Activated CD4-positive, alpha-beta memory T cell treated with anti-CD3 and anti-CD28 coated beads for 36 hours (primary cell): Measurements from ENCODE around the gene GLP1R. TPM values are rescaled to one million over a fixed set of nuclear protein-coding genes. Genes with fewer than 3 reads are reported as not detected.
"Not testable (repeated sequence)": the region's sequence is repeated elsewhere in the genome, so short reads cannot be mapped to it uniquely, and the experiment has no call there.

ENCODE experiments used
- CTCF ChIA-PET: fragments of 350-600 bp; sonication (Branson Sonifier 250); formaldehyde crosslinking; loops from one replicate; lab custom pipeline; 2021; ENCODE audit warnings: antibody characterized with exemption, inconsistent platforms; lab: Charles Lee
- POLR2A ChIA-PET: fragments of 350-600 bp; sonication (Branson Sonifier 250); formaldehyde crosslinking; loops from one replicate; lab custom pipeline; 2021; ENCODE audit warnings: antibody characterized with exemption; lab: Charles Lee
- DNase-seq: peaks from one replicate; pipeline ENCODE4 v3.0.0-alpha.2; 2020
- H3K27ac Mint-ChIP-seq: one replicate; pipeline ENCODE4 v1.8.0; 2021; ENCODE audit warnings: mixed read lengths
- H3K27me3 Mint-ChIP-seq: one replicate; pipeline ENCODE4 v1.8.0; 2021; ENCODE audit warnings: mixed read lengths
- H3K36me3 Mint-ChIP-seq: one replicate; pipeline ENCODE4 v1.8.0; 2021; ENCODE audit warnings: mixed read lengths
- H3K4me1 Mint-ChIP-seq: one replicate; pipeline ENCODE4 v1.8.0; 2021; ENCODE audit warnings: low read depth, mixed read lengths
- H3K4me3 Mint-ChIP-seq: one replicate; pipeline ENCODE4 v1.8.0; 2021; ENCODE audit warnings: mild to moderate bottlenecking, mixed read lengths
- H3K9me3 Mint-ChIP-seq: one replicate; pipeline ENCODE4 v1.8.0; 2021; ENCODE audit warnings: mixed read lengths
- intact Hi-C: fragments of 100-400 bp; cut with micrococcal nuclease; formaldehyde crosslinking; loops from one replicate; pipeline ENCODE4 v1.15.1; 2023
- total RNA-seq, 2 experiments: library from RNA; stranded (reverse); gene quantifications; one replicate each; pipeline ENCODE4 v1.2.3, GENCODE V29; 2021

Gene GLP1R
- total RNA-seq, 2 experiments from 2014 or later, result 0.07 TPM; not detected in 1

DNA sequence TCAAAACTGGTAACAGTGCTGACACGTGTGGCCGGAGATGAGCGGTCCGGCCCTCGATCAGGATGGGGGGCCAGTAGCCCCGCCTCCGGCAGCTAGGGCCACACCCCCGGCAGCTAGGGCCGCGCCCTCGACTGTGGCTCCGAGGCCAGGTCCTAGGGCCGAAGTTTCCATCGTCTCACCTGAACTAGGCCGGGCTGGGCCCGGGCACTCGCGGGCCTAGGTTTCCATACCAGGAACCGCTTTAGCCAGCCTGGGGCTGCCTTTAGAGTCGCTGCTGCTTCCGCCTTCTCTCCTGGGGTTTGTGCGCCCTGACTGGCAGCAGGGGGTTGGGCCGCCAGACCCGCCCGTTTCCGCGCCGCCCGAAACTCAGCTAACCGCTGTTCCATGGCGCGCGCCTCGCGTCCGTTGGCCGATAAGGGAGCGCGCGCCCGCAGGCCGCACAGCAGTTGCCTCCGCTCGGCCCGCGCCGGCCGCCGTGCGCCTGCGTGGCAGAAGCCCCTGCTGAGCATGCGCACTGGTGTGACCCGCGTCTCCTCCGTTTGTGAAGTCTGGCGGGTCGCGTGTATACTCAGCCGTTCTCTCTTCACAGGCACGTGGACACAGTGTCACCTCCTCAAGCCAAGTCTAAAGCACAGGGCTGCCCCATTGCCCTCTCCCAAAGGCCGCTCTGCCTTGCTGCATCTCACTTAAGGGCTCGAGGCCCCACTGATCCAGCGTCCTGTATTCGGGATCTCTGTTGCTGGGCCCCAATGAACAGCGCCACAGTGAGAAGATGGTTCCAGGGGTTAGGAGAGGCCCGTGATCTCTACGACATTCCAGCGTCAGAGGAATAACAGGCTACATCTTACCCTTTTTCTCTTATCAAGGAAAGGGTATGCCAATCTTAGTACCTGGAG, 66.4 kb downstream of the GLP1R start, which contains the start of gene SAYSD1:
TSS of gene SAYSD1 (minus strand) at position 483 of the 896 bp plus-strand sequence. CDS start at position 386, 97 bp downstream.
- Mint-ChIP-seq H3K27me3 (no peaks in the 10 kb centered on the region), H3K4me1 (peaks cover 56% of the 10 kb centered on the region), H3K4me3 (peak within 1 kb of the TSS; percentile 95), H3K36me3 (peaks cover 4% of the 10 kb centered on the region), H3K9me3 (no peaks in the 10 kb centered on the region), H3K27ac (peak within 1 kb of the TSS; percentile 96)
- CTCF ChIA-PET, result interaction anchor here (0.8 to 1.7 kb wide), 5 partner anchors 9 to 243 kb away, joined by 3 to 6 read pairs (median 4); no protein-coding TSS in a partner anchor
- POLR2A ChIA-PET, result interaction anchor here (0.7 to 1.5 kb wide), 3 partner anchors 27 to 114 kb away, joined by 3 to 5 read pairs (median 4); partner anchors contain the start of gene KCNK5
- peak; percentile 95 for DNase-seq
- intact Hi-C loops, result loop anchor here (1.0 to 10.0 kb wide), 7 partner anchors 29 to 1958 kb away; partner anchors contain the start of genes GLO1, KCNK5, NFYA and OARD1

DNA sequence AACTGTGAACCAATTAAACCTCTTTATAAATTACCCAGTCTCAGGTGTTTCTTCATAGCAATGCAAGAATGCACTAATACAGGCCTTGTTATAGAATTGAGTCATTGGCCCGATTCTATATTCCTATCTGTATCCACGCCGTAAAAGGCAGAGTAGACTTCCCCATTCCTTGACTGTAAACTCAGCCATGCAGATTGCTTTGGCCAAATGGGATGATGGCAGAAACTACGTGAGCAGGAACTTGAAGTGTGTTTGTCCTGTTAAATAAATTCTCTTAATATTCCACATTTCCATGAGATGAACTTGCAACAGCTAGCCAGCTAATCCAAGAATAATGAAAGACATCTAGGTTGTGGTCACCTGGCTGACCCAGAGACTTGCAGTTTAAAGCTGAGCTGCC, 70.3 kb downstream of the GLP1R start:
- no peak overlapping the region for H3K27ac Mint-ChIP-seq
- no peak for DNase-seq
- H3K9me3 Mint-ChIP-seq, result no peaks in the 10 kb centered on the region
- no peaks in the 10 kb centered on the region for H3K36me3 Mint-ChIP-seq
- H3K4me1 Mint-ChIP-seq, result peaks cover 17% of the 10 kb centered on the region
- intact Hi-C loops, result loop anchor here (10.0 kb wide), 1 partner anchor 244 kb away; no protein-coding TSS in a partner anchor
- CTCF ChIA-PET, result interaction anchor here (0.7 kb wide), 1 partner anchor 88 kb away, joined by 3 read pairs; no protein-coding TSS in a partner anchor
- H3K27me3 Mint-ChIP-seq, result no peaks in the 10 kb centered on the region
- no peak overlapping the region for H3K4me3 Mint-ChIP-seq
- POLR2A ChIA-PET, result no interaction called here

DNA sequence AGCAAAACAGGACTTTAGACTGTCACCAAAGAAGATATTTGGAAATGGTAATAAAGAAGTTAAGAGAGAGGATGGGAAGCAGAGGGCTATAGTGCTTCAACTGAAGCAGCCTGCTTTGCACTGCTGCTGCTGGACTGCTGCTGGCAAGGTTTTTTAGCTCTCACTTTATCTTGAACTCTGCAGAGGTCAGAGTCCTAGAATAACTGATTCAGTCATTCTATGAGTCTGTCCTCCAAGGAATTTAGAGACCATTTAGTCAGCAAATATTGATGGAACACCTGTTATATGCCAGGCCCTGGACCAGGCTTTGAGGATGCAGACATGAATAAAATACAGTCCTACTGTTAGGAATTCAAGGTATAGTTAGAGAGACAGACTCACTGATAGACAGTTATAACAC, 75.5 kb downstream of the GLP1R start:
- Mint-ChIP-seq H3K4me3 (no peak overlapping the region), H3K4me1 (no peaks in the 10 kb centered on the region), H3K36me3 (no peaks in the 10 kb centered on the region), H3K27ac (no peak overlapping the region), H3K27me3 (peaks cover 2% of the 10 kb centered on the region), H3K9me3 (no peaks in the 10 kb centered on the region)
- ChIA-PET CTCF (interaction anchor here (0.6 to 0.7 kb wide), 2 partner anchors 9 to 49 kb away, joined by 3 read pairs; partner anchors contain the start of gene SAYSD1), POLR2A (no interaction called here)
- intact Hi-C loops, result no loop called here
- DNase-seq, result no peak

GRCh38 chr6:39128106-39128505, 79.5 kb downstream of the GLP1R start:
- H3K4me3 Mint-ChIP-seq, result no peak overlapping the region
- peaks cover 4% of the 10 kb centered on the region for H3K27me3 Mint-ChIP-seq
- POLR2A ChIA-PET, result no interaction called here
- intact Hi-C loops, result no loop called here
- no peaks in the 10 kb centered on the region for H3K9me3 Mint-ChIP-seq
- CTCF ChIA-PET, result no interaction called here
- DNase-seq, result no peak
- no peaks in the 10 kb centered on the region for H3K4me1 Mint-ChIP-seq
- H3K36me3 Mint-ChIP-seq, result no peaks in the 10 kb centered on the region
- H3K27ac Mint-ChIP-seq, result no peak overlapping the region

DNA sequence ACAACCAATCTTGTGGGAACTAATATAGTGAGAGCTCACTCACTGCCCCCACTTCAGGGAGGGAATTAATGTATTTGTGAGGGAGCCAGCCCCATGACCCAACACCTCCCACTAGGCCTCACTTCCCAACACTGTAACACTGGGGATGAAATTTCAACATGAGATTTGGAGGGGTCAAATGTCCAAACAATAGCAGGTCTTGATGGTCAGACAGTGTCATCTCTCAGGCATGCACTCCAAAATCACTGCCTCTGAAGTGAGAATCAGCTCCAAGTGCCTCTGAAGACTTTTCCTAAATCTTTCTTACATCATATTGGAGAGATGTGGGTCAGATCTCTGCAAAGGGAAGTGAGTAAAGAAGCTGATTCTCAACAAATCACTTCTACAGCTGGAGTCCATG, 80.3 kb downstream of the GLP1R start:
- CTCF ChIA-PET, result no interaction called here
- intact Hi-C loops, result no loop called here
- no peaks in the 10 kb centered on the region for H3K4me1 Mint-ChIP-seq
- DNase-seq, result no peak
- no peaks in the 10 kb centered on the region for H3K36me3 Mint-ChIP-seq
- no peak overlapping the region for H3K27ac Mint-ChIP-seq
- H3K4me3 Mint-ChIP-seq, result no peak overlapping the region
- no peaks in the 10 kb centered on the region for H3K9me3 Mint-ChIP-seq
- peaks cover 4% of the 10 kb centered on the region for H3K27me3 Mint-ChIP-seq
- POLR2A ChIA-PET, result no interaction called here

DNA sequence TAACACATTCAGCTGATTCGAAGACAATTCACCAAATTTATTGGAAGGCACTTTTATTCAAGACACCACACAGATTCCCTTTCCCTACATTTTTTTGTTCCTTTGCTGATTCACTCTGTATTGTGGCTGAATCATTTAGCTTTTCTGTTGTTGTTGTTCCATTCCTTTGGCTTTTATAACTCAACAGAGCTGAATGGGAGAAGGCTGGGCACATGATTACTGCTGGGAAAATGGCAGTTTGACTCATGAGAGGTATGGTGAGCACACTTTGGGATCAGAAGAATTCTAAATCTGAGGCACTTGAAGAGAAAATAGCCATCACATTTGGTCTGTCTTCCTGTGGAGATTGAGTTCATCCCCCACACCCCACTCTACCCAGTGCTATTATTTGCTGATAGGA, 82.1 kb downstream of the GLP1R start:
- POLR2A ChIA-PET, result no interaction called here
- CTCF ChIA-PET, result no interaction called here
- DNase-seq, result no peak

DNA sequence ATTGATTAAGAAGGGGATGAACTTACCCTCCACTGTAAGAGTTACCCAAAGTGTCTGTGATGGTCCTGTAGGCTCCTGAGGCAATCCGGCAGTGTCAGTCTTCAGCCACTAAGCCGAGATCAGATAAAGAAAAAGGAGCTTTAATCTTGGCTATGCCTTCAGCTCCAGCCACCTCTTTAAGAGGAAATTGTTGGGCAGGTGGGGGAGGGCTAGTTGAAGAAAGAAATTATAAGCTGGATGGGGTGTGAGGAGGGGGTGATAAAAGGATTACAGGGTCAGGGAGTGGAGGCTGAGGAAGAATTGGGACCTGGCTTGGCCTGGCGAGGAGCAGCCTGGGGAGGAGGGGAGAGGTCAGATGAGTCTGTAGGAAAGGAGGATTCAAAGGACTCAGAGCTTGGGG, 86.2 kb downstream of the GLP1R start:
- peaks cover 15% of the 10 kb centered on the region for H3K9me3 Mint-ChIP-seq
- H3K27ac Mint-ChIP-seq, CTCF ChIA-PET, H3K4me3 Mint-ChIP-seq, H3K4me1 Mint-ChIP-seq, DNase-seq, H3K36me3 Mint-ChIP-seq, intact Hi-C loops, POLR2A ChIA-PET: not testable (repeated sequence)
- peaks cover 11% of the 10 kb centered on the region for H3K27me3 Mint-ChIP-seq

More for the DNA sequence above, 82.1 kb downstream of the GLP1R start:
- Mint-ChIP-seq H3K27ac (no peak overlapping the region), H3K4me3 (no peak overlapping the region), H3K4me1 (no peaks in the 10 kb centered on the region), H3K36me3 (no peaks in the 10 kb centered on the region), H3K9me3 (no peaks in the 10 kb centered on the region), H3K27me3 (peaks cover 2% of the 10 kb centered on the region)
- intact Hi-C loops, result no loop called here

DNA sequence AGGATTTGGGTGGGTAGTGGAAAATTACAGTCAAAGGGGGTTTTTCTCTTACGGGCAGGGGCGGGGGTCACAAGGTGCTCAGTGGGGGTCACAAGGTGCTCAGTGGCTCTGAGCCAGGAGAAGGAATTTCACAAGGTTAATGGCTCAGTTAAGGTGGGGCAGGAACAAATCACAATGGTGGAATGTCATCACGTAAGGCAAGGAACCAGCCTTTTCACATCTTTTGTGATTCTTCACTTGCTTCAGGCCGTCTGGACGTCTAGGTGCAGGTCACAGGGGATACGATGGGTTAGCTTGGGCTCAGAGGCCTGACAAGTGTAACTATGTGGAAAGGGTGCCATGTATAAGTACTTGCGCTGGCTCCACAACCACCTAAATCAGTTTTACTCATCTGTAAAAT, 87.6 kb downstream of the GLP1R start:
- POLR2A ChIA-PET, H3K36me3 Mint-ChIP-seq, H3K4me1 Mint-ChIP-seq, intact Hi-C loops, DNase-seq, H3K4me3 Mint-ChIP-seq, H3K27ac Mint-ChIP-seq: not testable (repeated sequence)
- Mint-ChIP-seq H3K9me3 (peaks cover 15% of the 10 kb centered on the region), H3K27me3 (peaks cover 20% of the 10 kb centered on the region)
- CTCF ChIA-PET, result interaction anchor here (1.7 kb wide), 1 partner anchor 167 kb away, joined by 6 read pairs; no protein-coding TSS in a partner anchor

DNA sequence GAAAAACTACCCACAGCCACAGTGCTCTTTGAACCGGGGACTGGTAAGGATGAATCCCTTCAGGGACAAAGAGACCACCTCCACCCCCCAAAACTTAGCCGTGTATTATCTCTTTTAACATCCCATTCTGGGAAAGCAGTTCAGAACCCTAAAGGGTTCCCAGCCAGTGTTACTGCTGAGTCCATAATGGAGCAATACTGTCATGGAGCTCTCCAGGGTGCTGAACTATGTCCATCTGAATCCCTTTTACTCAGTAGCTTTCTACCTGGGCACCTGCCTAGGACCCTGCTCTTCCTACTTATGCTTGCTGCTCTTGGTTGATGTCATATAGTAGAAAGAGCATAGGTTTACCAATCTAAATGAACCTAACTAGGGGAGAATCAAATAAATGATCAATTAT, 88.7 kb downstream of the GLP1R start:
- ChIA-PET CTCF (interaction anchor here (1.1 to 1.7 kb wide), 3 partner anchors 104 to 172 kb away, joined by 3 to 6 read pairs (median 4); no protein-coding TSS in a partner anchor), POLR2A (no interaction called here)
- no peaks in the 10 kb centered on the region for H3K36me3 Mint-ChIP-seq
- no peak overlapping the region for H3K27ac Mint-ChIP-seq
- H3K27me3 Mint-ChIP-seq, result peaks cover 18% of the 10 kb centered on the region
- H3K4me3 Mint-ChIP-seq, result no peak overlapping the region
- H3K9me3 Mint-ChIP-seq, result peaks cover 15% of the 10 kb centered on the region
- no peaks in the 10 kb centered on the region for H3K4me1 Mint-ChIP-seq
- peak; percentile 39 for DNase-seq
- intact Hi-C loops, result no loop called here

Other genes with a start within 250 kb of the GLP1R start
- gene SAYSD1, start 66.4 kb downstream of the GLP1R start, total RNA-seq, result 10 to 100 TPM; 12.3 to 12.9 TPM
- 10 to 100 TPM; 16.2 to 16.5 TPM for gene KCNK5, start 180.7 kb downstream of the GLP1R start, total RNA-seq